Measurements from ENCODE around the gene GRAMD1B.

DNA sequence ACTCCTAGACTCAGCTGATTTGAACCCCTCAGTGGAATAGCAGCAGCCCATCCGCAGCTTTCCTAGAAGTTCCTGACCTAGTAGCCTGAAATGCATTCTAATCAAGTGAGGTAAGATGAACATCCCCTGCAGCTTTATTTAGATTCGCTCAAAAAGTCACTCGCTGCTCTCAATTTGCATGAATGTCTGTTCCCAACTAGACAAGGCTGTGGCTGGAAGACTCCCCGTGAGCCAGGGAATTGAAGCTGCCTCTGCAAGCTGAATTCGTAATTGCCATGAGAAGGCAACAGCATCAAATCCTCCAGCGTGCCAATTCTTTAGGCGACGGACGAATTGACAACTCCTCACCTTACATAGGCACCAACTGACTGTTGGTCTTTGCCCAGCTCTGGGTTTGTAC, 241.5 kb downstream of the GRAMD1B start:
- TF ChIP-seq POLR2A (IDR thresholded peaks at IDR 0.05; ENCODE audit: low read length) (no peak), GATA1 (IDR thresholded peaks at IDR 0.05; ENCODE audit: low read depth, low read length) (no peak)

Measured in erythroblast (primary cell).